ENCODE measurements around the gene IFNL1.
A peak's percentile ranks its signal among the peaks of the same experiment; 100 is the strongest.
"Not testable (repeated sequence)": the region's sequence is repeated elsewhere in the genome, so short reads cannot be mapped to it uniquely, and the experiment has no call there.

The IFNL1 gene

GRCh38 chr19:39296055-39296645 lies at the start of gene IFNL1:
TSS of gene IFNL1 (plus strand) at chr19:39296407. CDS start at chr19:39296422, 15 bp downstream.
- no peak for DNase-seq

DNA sequence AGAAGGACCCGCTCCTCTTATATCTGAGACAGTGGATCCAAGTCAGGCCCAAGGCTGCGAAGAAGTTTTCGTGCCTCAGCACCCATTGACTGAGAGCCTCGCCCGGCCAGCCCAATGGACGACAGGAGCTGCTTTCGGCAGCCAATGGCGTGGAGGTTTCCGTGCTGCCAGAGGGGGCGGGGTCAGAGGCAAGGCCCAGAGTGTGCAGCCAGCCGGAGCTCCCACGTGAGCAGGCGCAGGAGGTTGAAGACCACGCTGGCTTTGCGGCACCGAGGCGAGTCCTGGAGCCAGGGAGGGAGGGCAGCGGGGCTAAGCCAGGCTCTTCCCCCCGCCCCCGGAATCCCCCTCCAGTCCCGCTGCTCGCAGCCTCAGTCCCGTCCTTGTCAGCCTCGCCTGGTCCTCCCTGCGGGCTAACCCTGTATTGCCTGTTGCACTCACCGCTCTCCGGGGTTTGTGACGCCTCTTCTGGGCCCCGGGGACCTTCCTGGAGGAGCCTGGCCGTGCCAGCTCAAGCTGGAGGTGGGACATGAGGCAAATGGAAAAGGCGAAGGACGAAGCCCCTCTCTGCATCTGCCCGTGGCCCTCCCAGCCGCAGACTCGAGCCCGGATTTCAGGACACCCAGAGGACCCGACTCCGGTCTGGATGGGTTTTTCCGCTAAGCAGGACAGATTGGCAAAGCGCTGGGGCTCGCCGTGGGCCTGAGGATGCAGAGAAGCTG lies 49.1 kb upstream of the IFNL1 start:
- DNase-seq, result peak; percentile 69

DNA sequence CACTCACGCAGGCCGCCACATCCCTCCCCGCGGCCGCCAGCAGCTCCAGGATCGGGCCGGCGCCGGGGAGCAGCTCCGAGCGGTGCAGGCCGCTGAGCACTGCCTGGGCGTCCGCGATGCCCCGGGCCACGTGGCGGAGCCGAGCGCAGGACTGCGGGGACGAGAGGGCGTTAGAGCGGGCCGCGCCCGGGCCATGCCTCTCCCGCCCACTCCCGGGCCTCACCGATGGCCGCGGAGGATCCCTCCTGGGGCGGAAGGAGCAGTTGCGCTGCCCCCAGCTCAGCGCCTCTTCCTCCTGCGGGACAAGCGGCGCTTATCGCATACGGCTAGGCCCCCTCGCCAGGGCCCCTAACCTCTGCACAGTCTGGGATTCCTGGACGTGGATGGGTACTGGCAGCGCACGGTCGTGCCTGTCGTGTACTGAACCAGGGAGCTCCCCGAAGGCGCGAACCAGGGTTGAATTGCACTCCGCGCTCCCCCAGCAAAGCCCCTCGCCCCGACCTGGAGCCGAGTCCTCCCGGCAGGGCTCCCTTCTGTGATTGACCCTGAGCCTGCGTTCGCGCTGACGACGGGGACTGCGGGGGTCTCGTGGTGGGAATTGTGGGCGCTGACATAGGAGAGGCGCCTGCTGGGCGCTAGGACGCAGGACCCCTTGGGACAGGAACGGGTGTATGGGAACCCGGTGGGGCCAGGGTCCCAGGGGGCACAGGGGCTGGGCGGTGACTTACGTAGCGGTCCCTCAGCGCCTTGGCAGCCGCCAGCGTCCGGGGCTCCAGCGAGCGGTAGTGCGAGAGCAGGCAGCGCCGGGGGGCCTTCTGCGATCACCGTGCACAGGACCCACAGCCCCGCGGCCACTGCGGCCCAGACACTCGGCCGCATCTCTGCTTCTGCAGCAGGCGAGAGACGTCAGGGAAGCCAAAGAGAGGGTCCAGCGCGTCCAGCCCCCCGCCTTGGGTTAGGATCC lies 48.2 kb upstream of the IFNL1 start:
- DNase-seq, result no peak

GRCh38 chr19:39248806-39249205 lies 47.4 kb upstream of the IFNL1 start, which contains the start of gene IFNL4:
TSS of gene IFNL4 (minus strand) at chr19:39248856.
- DNase-seq, result no peak

DNA sequence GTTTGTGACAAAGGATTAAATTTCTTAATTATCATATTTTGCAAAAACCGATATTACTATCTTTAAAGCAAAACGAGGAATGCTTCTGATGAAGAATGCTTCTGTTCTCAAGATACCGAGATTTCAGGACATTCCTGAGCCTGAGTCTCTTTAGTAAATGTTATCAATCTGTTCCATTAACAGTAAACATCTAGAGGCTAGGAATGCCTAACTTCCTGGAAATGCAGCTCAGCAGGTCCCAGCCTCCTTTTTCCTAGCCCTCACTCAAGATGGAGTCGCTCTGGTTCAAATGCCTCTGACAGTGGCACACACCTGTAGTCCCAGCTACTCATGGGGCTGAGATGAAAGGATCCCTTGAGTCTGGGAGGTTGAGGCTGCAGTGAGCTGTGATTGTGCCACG lies 45.1 kb upstream of the IFNL1 start:
- no peak for DNase-seq

DNA sequence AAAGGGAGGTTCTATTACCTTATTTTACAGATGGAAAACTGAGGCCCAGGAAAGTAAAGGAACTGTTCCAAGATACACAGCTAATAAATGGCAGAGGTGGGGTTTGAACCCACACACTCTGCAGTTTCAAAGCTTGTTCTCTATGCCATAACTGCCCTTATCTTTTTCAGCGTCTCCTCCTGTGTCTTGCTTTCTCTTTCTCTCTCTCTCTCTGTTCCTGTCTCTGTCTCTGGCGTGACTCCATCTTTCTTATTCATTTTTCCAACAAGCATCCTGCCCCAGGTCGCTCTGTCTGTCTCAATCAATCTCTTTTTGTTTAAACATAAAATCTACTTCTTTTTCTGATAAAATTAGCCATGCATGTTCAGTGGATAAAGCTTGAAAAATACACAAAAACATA lies 44.4 kb upstream of the IFNL1 start:
- DNase-seq, result no peak

DNA sequence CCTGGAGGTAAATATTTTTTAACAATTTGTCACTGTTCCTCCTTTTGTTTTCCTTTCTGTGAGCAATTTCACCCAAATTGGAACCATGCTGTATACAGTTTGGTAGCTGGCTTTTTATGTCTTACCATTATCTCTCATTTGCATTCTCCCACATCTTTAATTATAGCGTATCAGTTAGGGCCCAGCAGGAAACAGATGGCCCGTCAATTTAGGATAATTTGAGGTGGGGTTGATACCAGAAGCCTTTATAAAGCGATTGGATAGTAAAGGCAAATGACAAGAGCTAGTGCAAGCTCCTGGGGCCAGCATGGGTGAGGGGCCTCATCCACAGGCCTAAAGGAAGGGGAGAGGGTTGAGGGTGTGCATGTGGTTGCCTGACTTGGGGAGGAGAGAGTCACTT lies 43.7 kb upstream of the IFNL1 start:
- no peak for DNase-seq

DNA sequence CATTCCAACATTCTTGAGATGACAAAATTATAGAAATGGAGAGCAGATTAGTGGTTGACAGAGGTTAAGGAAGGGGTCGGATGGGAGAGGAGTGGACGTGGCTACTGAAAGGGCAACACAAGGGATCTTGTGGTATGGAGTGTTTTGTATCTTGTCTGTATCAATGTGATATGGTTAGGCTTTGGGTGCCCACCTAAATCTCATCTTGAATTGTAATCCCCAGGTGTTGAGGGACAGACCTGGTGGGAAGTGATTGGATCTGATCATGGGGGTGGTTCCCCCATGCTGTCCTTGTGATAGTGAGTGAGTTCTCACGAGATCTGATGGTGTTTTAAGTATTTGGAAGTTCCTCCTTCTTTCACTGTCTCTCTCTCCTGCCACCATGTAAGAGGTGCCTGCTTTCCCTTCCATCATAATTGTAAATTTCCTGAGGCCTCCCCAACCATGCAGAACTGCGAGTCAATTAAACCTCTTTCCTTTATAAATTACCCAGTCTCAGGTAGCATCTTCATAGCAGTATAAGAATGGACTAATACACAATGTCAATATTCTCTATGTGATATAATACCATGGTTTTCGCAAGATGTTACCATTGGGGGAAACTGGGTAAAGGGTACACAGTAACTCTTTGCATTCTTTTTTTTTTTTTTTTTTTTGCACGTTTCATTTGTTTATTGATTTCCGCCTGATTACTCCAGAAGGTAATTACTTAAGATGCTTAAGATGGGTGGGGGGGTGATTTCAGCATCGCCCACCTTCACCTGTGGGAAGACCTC lies 42.6 kb upstream of the IFNL1 start:
- no peak for DNase-seq

GRCh38 chr19:39254531-39255345 lies 41.5 kb upstream of the IFNL1 start:
- no peak for DNase-seq

- DNase-seq, result no peak
Measured at GRCh38 chr19:39257227-39257626, 39.0 kb upstream of the IFNL1 start.

DNA sequence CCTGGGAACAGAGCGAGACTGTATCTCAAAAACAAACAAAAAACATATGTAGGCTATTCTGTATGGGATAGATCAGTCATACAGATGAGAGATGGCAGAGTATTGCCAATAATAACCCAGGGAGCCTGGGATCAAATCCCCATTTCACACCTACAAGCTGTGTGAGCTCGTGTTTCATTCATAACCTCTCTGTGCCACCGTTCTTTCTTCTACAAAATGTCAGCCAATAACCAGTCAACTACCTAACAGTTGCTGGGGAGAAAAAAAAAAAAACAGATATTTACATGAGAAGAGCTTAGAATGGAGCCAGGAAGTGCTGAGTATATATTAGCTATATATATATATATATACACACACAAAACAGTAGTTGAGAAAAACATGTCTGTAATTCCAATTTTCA lies 34.5 kb upstream of the IFNL1 start:
- no peak for DNase-seq

DNA sequence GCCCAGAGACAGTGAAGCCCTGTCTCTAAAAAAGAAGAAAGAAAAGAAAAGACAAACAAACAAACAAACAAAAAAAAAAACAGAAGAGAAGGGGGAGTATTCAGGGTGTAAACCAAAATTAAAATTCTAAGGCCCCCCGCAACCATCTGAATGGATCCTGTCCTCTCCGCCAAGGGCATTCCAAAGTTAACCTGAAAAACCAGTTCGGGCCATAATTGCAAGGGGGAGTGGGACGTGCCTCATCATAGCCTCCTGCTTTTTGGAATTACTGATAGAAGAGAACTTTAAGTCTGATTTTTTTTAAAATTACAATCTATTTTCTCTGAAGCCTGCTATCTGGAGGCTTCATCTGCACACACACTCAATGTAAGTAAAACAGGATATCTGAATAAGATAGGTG lies 33.7 kb upstream of the IFNL1 start:
- no peak for DNase-seq

DNA sequence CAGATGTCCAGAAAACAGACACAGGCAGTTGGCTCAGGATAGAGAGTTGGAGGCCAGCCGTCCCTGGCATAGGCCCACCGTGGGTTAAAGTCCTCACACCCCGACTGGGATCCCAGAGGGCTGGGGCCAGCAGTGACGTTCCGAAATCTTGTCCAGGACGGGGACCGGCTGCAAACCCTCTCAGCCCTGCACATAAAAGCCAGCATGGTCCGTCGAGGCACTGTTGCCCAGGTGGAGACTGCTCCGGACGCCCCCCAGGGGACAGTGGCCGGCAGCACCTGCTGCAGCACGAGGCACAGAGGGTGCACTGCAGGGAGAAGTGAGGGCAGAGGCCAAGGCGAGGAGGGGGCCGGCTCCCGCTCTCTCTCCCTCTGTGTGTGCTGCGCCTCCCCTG lies 32.3 kb upstream of the IFNL1 start:
- no peak for DNase-seq

DNA sequence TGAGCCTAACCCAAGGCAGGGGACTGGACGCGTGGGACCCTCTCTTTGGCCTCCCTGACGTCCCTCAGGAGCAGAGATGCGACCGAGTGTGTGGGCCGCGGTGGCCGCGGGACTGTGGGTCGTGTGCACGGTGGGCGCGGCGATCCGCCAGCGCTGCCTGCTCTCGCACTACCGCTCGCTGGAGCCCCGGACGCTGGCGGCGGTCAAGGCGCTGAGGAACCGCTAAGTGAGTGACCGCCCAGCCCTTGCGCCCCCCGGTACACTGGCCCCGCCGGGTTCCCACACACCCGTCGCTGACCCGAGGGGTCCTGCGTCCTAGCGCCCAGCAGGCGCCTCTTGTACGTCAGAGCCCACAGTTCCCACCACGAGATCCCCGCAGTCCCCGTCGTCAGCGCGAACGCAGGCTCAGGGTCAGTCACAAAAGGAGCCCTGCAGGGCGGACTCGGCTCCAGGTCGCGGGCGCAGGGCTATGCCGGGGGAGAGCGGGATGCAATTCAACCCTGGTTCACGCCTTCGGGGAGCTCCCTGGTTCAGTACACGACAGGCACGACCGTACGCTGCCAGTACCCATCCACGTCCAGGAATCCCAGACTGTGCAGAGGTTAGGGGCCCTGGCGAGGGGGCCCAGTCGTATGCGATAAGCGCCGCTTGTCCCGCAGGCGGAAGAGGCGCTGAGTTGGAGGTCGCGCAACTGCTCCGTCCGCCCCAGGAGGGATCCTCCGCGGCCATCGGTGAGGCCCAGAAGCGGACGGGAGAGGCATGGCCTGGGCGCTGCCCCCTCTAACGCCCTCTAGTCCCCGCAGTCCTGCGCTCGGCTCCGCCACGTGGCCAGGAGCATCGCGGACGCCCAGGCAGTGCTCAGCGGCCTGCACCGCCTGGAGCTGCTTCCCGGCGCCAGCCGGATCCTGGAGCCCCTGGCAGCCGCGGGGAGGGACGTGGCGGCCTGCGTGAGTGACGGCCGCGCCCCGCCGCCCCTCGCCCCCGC lies 31.6 kb upstream of the IFNL1 start:
- DNase-seq, result no peak

DNA sequence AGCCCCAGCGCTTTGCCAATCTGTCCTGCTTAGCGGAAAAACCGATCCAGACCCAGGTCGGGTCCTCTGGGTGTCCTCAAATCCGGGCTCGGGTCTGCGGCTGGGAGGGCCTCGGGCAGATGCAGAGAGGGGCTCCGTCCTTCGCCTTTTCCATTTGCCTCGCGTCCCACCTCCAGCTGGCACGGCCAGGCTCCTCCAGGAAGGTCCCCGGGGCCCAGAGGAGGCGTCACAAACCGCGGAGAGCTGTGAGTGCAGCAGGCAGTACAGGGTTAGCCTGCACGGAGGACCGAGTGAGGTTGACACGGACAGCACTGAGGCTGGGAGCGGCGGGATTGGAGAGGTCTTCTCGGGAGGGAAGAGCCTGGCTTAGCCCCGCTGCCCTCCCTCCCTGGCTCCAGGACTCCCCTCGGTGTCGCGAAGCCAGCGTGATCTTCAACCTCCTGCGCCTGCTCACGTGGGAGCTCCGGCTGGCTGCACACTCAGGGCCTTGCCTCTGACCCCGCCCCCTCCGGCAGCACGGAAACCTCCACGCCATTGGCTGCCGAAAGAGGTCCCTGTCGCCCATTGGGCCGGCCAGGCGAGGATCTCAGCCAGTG lies 30.8 kb upstream of the IFNL1 start:
- DNase-seq, result peak; percentile 54

GRCh38 chr19:39268085-39268484 lies 28.1 kb upstream of the IFNL1 start, which contains the start of gene IFNL2:
TSS of gene IFNL2 (plus strand) at chr19:39268396. CDS start at chr19:39268569, 173 bp downstream.
- DNase-seq, result peak; percentile 1

GRCh38 chr19:39268531-39269223 lies 27.5 kb upstream of the IFNL1 start:
- DNase-seq, result peak; percentile 46

DNA sequence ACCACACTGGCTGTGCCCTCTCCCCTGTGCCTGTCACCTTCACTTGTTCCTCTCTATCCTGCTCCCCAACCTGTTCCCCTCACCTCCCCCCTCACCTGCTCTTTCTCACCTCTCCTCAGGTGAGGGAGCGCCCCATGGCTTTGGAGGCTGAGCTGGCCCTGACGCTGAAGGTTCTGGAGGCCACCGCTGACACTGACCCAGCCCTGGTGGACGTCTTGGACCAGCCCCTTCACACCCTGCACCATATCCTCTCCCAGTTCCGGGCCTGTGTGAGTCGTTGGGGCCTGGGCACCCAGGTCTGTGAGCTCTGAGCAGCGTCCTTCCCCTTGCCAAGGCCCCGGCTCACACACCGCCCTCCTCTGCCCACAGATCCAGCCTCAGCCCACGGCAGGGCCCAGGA lies 26.8 kb upstream of the IFNL1 start:
- not testable (repeated sequence) for DNase-seq
